ENCODE data around the gene MUC6.

The MUC6 gene

DNA sequence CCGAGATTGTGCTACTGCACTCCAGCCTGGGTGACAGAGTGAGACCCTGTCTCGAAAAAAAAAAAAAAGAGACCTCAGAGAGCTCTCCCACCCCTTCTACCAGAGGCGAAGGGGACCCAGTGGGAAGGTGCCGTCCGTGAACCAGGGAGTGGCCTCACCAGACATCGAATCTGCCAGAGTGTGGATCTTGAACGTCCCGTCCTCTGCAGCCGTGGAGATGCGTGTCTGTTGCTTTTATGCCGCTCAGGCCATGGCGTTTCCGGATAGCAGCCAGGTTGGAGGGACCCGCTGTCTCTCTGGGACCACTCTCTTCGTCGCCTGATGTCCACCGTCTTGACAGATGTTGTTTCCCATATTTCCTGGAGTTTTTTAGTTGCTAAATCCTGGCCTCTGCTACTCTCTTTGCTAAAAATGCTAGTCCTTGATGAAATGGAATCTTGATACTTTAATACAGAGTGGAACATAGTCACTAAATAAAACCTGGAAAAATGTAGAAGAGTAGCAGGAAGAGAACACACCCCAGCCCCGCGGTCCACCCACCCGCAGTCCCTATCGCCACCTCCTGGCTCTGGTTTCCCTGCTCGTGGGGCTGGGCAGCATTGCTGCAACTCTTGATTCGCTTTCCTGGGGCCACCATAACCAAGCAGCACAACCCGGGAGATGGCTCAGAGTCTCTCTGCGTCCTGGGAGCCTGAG is 12.0 kb upstream of the MUC6 start:
- Mint-ChIP-seq H3K27me3 (peaks cover 5% of the 10 kb centered on the region), H3K9me3 (ENCODE audit: low read depth) (no peaks in the 10 kb centered on the region), H3K27ac (no peak overlapping the region), H3K4me1 (ENCODE audit: low read depth) (no peaks in the 10 kb centered on the region), H3K36me3 (no peaks in the 10 kb centered on the region), H3K4me3 (no peak overlapping the region)

DNA sequence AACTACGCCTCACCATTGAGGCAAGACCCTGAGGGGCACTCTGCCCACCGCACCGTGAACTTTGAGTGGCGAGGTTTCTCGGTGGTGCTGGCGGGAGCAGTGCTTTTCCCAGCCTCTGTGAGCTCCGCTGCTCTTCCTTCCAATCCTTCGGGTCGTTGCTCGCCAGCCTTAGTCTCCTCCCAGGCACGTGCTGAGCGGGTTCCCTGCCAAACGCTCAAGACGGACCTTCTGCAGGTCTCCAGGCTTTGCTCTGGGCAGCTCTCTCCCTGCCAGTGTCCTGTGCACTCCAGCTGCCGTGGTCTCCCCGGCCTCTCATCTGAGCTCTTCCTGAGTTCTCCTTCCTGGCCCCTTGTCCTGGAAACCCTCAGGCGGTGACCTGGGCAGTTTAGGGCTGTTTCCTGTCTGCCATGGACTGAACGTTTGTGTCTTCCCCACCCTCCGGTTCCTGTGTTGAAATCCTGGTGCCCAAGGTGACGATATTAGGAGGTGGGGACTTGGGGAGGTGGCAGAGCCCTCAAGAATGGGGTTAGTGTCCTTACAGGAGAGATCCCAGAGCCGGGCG is 11.2 kb upstream of the MUC6 start:
- peaks cover 5% of the 10 kb centered on the region for H3K27me3 Mint-ChIP-seq
- no peak overlapping the region for H3K4me3 Mint-ChIP-seq
- no peaks in the 10 kb centered on the region for H3K9me3 Mint-ChIP-seq (ENCODE audit: low read depth)
- H3K27ac Mint-ChIP-seq = no peak overlapping the region
- H3K36me3 Mint-ChIP-seq = no peaks in the 10 kb centered on the region
- no peaks in the 10 kb centered on the region for H3K4me1 Mint-ChIP-seq (ENCODE audit: low read depth)

- no peak overlapping the region for H3K4me3 Mint-ChIP-seq
- H3K27ac Mint-ChIP-seq = no peak overlapping the region
- H3K4me1 Mint-ChIP-seq (ENCODE audit: low read depth) = no peaks in the 10 kb centered on the region
- no peaks in the 10 kb centered on the region for H3K9me3 Mint-ChIP-seq (ENCODE audit: low read depth)
- no peaks in the 10 kb centered on the region for H3K36me3 Mint-ChIP-seq
- H3K27me3 Mint-ChIP-seq = peaks cover 5% of the 10 kb centered on the region
Observed at GRCh38 chr11:1044160-1044559, 7.6 kb upstream of the MUC6 start.

GRCh38 chr11:1043563-1044096 is 7.1 kb upstream of the MUC6 start:
- Mint-ChIP-seq H3K36me3 (no peaks in the 10 kb centered on the region), H3K27me3 (peaks cover 5% of the 10 kb centered on the region), H3K27ac (no peak overlapping the region), H3K4me3 (no peak overlapping the region), H3K9me3 (ENCODE audit: low read depth) (no peaks in the 10 kb centered on the region), H3K4me1 (ENCODE audit: low read depth) (no peaks in the 10 kb centered on the region)

DNA sequence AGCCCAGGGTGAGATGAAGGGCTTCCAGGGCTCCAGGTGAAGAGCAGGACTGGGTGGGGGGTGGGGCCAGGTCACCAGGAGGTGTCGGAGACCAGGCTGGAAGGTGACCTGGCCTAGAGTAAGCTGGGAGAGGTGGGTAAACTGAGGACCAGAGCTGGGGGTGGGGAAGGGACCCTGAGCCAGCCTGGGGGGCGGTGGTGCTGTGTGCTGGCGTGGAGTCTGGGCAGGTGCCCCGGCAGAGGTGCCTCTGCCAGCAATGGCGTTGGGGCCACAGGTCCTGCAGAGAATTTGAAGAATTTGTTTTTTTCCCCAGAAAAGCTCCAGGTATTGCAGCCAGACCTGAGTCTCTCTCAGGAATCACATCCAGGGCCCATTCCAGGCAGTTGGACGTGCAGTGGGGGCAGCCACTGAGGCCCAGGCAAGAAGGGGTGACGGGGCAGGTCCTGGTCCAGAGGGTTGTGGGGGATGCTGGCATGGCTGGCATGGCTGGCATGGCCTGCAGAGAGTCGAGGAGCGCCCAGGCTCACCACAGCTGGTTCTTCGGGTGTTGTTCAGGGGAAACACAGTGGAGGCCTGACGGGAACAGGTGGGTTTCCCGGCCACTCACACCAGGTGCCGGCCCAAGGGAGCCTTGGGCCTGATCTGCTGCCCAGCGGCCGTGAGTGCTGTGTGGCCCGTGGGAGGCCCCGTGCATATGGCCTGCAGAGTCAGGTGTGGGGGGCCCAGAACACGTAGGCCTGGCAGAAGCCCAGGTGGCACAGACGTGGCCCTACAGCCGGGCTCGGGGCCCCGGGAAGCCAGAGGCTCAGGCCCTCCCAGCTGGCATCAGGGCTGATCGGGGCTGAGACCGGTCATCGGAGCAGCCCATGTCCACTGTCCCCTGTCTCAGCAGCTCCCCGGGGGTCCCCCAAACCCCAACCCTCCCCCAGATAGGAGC is 6.4 kb upstream of the MUC6 start:
- H3K4me3 Mint-ChIP-seq = no peak overlapping the region
- peaks cover 5% of the 10 kb centered on the region for H3K27me3 Mint-ChIP-seq
- H3K9me3 Mint-ChIP-seq (ENCODE audit: low read depth) = no peaks in the 10 kb centered on the region
- H3K36me3 Mint-ChIP-seq = no peaks in the 10 kb centered on the region
- no peak overlapping the region for H3K27ac Mint-ChIP-seq
- H3K4me1 Mint-ChIP-seq (ENCODE audit: low read depth) = no peaks in the 10 kb centered on the region

- H3K4me1 Mint-ChIP-seq (ENCODE audit: low read depth) = no peaks in the 10 kb centered on the region
- H3K9me3 Mint-ChIP-seq (ENCODE audit: low read depth) = no peaks in the 10 kb centered on the region
- no peak overlapping the region for H3K4me3 Mint-ChIP-seq
- no peaks in the 10 kb centered on the region for H3K36me3 Mint-ChIP-seq
- peaks cover 5% of the 10 kb centered on the region for H3K27me3 Mint-ChIP-seq
- H3K27ac Mint-ChIP-seq = no peak overlapping the region
Observed at GRCh38 chr11:1041936-1042608, 5.6 kb upstream of the MUC6 start.

GRCh38 chr11:1041471-1041870 is 5.0 kb upstream of the MUC6 start:
- Mint-ChIP-seq H3K4me3 (no peak overlapping the region), H3K27me3 (peaks cover 3% of the 10 kb centered on the region), H3K36me3 (no peaks in the 10 kb centered on the region), H3K9me3 (ENCODE audit: low read depth) (no peaks in the 10 kb centered on the region), H3K4me1 (ENCODE audit: low read depth) (no peaks in the 10 kb centered on the region), H3K27ac (no peak overlapping the region)

- H3K4me1 Mint-ChIP-seq (ENCODE audit: low read depth) = no peaks in the 10 kb centered on the region
- H3K27me3 Mint-ChIP-seq = peaks cover 3% of the 10 kb centered on the region
- no peaks in the 10 kb centered on the region for H3K9me3 Mint-ChIP-seq (ENCODE audit: low read depth)
- H3K4me3 Mint-ChIP-seq = no peak overlapping the region
- H3K27ac Mint-ChIP-seq = no peak overlapping the region
- H3K36me3 Mint-ChIP-seq = no peaks in the 10 kb centered on the region
Observed at GRCh38 chr11:1041149-1041467, 4.6 kb upstream of the MUC6 start.

GRCh38 chr11:1040428-1041148 is 4.1 kb upstream of the MUC6 start:
- Mint-ChIP-seq H3K36me3 (no peaks in the 10 kb centered on the region), H3K27me3 (peaks cover 3% of the 10 kb centered on the region), H3K9me3 (ENCODE audit: low read depth) (no peaks in the 10 kb centered on the region)

DNA sequence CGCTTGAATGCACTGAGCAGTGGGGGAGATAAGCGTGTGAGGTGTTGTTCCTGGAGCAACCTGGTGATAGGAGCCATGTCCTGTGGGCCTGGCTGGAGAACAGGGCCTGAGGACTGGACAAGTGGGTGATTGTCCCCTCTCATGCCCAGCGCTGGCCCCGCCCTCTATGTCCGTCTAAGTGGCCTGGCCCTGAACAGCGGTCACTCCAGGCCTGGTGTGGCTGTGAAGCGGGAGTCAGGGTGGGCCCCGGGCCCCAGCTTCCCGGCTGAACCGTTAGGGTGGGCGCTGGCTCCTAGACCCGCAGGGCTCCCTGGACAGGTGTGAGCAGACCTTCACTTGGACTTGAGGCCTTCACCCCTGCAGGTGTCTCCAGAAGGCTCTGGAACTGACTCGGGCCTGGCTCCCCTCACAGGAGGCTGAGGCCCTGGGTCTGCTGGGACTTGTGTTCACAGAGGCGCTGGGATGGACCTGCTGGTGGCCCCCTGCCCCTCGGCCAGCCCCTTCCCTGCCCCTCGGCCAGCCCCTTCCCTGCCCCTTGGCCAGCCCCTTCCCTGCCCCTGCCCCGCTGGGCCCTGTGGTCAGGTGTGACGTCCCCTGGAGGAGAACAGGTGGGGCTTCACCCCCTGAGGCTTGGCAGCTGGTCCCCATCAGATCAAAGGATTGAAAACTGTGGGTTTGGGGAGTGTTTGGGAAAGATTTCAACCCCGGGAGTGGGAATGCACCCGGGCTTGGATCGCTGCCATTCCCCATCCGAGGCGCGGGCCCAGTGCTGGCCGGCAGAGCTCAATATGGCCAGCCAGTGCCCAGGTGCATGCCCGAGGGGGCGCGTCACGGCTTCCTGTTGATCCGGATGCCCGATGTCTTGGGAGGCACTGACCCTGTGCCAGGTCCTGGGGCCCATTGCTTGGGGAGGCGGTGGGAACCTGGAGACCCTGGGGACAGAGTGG is 3.2 kb upstream of the MUC6 start:
- no peak overlapping the region for H3K27ac Mint-ChIP-seq
- H3K9me3 Mint-ChIP-seq (ENCODE audit: low read depth) = no peaks in the 10 kb centered on the region
- peaks cover 3% of the 10 kb centered on the region for H3K27me3 Mint-ChIP-seq
- H3K4me3 Mint-ChIP-seq = no peak overlapping the region
- H3K4me1 Mint-ChIP-seq (ENCODE audit: low read depth) = no peaks in the 10 kb centered on the region
- no peaks in the 10 kb centered on the region for H3K36me3 Mint-ChIP-seq

More at GRCh38 chr11:1040428-1041148, 4.1 kb upstream of the MUC6 start:
- no peaks in the 10 kb centered on the region for H3K4me1 Mint-ChIP-seq (ENCODE audit: low read depth)
- H3K4me3 Mint-ChIP-seq = no peak overlapping the region
- H3K27ac Mint-ChIP-seq = no peak overlapping the region

DNA sequence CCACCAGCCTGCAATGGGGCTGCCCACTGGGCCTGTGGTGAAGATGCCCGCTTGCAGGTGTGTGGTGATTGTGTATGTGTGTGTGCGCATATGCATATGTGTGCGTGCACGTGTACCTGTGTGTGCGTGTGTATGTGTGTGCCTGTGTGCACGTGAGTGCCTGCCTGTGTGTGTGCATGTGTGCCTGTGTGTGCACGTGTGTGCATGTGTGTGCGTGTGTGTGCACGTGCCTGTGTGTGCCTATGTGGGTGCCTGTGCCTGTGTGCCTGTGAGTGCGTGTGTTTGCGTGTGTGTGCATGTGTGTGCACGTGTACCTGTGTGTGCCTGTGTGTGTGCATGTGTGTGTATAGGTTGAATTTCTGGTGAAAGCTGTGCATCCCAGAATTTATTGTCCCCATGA is 2.4 kb upstream of the MUC6 start:
- H3K36me3 Mint-ChIP-seq = no peaks in the 10 kb centered on the region
- H3K4me1 Mint-ChIP-seq (ENCODE audit: low read depth) = no peaks in the 10 kb centered on the region
- H3K27me3 Mint-ChIP-seq = peaks cover 1% of the 10 kb centered on the region
- H3K9me3 Mint-ChIP-seq (ENCODE audit: low read depth) = no peaks in the 10 kb centered on the region
- no peak overlapping the region for H3K4me3 Mint-ChIP-seq
- H3K27ac Mint-ChIP-seq = no peak overlapping the region

DNA sequence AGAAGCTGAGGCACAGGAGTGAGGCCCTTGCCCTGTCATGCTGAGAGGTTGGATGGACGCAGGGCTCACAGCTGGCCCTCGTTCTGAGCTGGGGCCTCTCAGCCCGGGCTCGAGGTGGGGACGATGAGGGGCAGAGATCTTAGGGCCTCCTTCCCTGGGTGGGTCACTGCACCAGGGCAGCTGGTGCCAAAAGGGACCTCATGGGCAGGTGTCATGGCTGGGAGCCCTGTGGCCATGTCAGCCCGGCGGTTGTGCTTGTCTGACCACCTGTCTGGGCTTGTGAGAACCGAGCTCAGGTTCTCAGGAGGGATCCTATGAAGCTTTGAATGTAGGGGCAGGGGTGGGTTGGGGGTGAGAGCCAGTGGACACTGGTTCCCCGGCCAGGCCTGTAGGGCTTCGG is 1.8 kb upstream of the MUC6 start:
- Mint-ChIP-seq H3K27ac (no peak overlapping the region), H3K4me1 (ENCODE audit: low read depth) (no peaks in the 10 kb centered on the region), H3K27me3 (no peaks in the 10 kb centered on the region), H3K9me3 (ENCODE audit: low read depth) (no peaks in the 10 kb centered on the region), H3K4me3 (no peak overlapping the region), H3K36me3 (no peaks in the 10 kb centered on the region)

DNA sequence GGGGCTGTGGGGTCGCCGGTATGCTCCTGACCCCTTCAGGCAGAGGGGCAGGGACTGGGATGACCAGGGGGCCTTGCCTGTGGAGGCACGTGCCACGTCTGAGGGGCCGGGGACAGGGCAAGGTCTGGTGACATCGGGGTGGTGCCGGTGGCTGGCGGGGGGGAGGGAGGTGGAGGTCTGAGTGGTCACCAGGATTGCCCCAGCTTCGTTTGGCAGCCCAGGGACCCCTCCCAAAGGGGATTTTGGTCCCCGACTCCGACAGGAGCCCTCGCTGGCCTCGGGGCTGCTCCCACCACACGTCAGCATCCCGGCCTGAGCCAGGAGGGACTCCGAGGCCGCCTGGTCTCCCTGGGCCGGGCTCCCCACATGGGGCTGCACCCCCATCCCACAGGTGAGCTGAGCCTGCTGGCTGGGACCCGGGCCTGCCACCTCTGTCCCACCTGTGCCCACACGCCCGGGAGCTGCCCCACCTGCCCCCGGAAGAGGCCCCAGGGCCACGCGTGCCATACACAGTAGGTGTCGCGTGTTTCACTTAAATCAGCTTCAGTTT is 1.1 kb upstream of the MUC6 start:
- Mint-ChIP-seq H3K27ac (no peak overlapping the region), H3K27me3 (no peaks in the 10 kb centered on the region), H3K9me3 (ENCODE audit: low read depth) (no peaks in the 10 kb centered on the region), H3K36me3 (no peaks in the 10 kb centered on the region), H3K4me3 (no peak overlapping the region), H3K4me1 (ENCODE audit: low read depth) (no peaks in the 10 kb centered on the region)
